Cardiac ventricle fibroblast (primary cell): ENCODE data around the gene NME1. TPM values are rescaled to one million over a fixed set of nuclear protein-coding genes. Genes with fewer than 3 reads are reported as not detected.

ENCODE experiments used
- total RNA-seq: library from RNA; depleted of rRNA; stranded (reverse); fragments of >200 nt; gene quantifications from 2 replicates; pipeline ENCODE4 v1.2.3, GENCODE V29; 2015

NME1 gene
- total RNA-seq: 89.5 and 90.9 TPM in 2 replicates

DNA sequence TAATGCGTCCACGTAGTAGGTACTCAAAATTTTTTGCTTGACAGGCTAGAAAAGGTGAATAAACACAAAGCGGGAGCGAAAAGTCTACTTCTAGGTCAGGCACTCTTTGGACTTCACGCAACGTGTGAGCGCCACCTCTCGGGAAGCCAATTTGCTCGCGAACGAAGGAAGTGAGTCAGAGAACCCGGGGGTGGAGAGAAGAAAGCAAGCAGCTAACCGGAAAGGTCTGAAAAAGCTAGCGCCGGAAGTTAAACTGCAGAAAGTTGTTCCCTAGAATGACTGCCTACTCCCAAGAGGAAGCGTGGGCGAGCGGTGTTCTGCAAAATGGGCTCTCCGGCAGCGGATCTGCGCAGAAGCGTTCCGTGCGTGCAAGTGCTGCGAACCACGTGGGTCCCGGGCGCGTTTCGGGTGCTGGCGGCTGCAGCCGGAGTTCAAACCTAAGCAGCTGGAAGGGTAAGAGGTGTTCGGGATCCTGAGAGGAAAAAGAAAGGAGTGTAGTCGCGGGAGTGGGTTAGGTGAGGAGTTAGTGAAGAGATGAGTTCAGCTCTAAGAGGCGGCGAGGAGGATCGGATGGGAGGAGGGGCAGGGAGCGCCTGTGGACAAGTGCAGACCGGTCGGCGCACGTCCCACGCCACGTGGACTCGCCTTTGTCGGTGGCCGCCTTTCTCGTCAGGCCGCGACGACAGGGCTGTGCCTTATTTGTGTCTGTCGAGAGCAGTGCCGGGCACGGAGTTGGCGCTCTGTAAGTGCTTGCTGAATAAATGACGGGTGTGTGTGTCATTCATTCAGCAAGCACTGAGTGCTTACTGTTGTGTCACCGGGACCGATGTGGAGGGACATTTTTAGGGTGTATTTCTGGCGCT lies at the start of gene NME1:
TSS of gene NME1 (plus strand) at position 350 of the 863 bp plus-strand sequence. CDS start 2,096 bp downstream, outside the sequence.

GRCh38 chr17:51120739-51121619 lies 32.4 kb upstream of the NME1 start, which contains the start of gene SPAG9:
SPAG9 (minus strand) TSS chr17:51120868; CDS start chr17:51120656, 212 bp downstream.

DNA sequence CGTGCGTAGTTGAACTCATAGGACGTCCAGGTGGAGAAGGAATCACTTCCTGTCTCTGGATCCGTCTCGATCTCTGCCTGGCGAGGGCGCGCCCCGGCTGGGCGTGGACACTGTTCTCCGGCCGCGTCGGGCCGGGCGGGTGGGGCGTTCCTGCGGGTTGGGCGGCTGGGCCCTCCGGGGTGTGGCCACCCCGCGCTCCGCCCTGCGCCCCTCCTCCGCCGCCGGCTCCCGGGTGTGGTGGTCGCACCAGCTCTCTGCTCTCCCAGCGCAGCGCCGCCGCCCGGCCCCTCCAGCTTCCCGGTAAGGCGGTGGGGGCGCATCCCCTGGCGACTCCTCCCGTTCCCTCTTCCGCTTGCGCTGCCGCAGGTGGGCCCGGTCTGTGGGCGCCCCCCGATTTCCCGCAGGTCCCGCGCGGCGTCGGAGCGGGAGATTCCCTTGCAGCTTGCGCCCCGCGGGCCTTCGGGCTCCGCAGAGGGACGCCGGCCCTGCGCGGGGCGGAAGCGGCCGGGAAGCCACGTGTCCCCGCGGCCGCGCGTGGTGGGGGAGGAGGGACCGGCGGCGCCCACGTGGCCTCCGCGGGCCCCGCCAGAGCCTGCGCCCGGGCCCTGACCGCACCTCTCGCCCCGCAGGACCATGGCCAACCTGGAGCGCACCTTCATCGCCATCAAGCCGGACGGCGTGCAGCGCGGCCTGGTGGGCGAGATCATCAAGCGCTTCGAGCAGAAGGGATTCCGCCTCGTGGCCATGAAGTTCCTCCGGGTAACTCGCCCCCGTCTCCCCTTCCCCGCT lies 13.0 kb downstream of the NME1 start, which contains the start of gene NME2:
TSS of gene NME2 (plus strand) at position 214 of the 789 bp plus-strand sequence. CDS start at position 634, 420 bp downstream.

Other genes starting within 250 kb of the NME1 start
- 40.7 and 69.0 TPM in 2 replicates for gene SPAG9, start 32.7 kb upstream of the NME1 start, total RNA-seq
- 576 and 723 TPM in 2 replicates for gene NME2, start 12.9 kb downstream of the NME1 start, total RNA-seq
- 7.0 and 8.7 TPM in 2 replicates for gene MBTD1, start 106.5 kb downstream of the NME1 start, total RNA-seq
- 23.3 and 25.2 TPM in 2 replicates for gene UTP18, start 107.0 kb downstream of the NME1 start, total RNA-seq